Epithelial cell of proximal tubule (primary cell): ENCODE results near the gene CDK1. TPM values are rescaled to one million over a fixed set of nuclear protein-coding genes. Genes with fewer than 3 reads are reported as not detected.

Experiments
- DNase-seq: peaks from one replicate; pipeline ENCODE4 v3.0.0-alpha.2; 2011; ENCODE audit warnings: low read depth
- H3K4me3 ChIP-seq: 2 replicates; pipeline ENCODE4 v1.5.1; 2011; ENCODE audit warnings: low read depth, mild to moderate bottlenecking, low read length
- total RNA-seq: library from RNA; depleted of rRNA; stranded (reverse); fragments of >200 nt; gene quantifications from 2 replicates; pipeline ENCODE4 v1.2.3, GENCODE V29; 2015
- TF ChIP-seq, protein P1 (sequence below): conservative IDR thresholded peaks from 2 replicates; pipeline ENCODE4 v1.5.1; 2012; ENCODE audit warnings: low read depth, mild to moderate bottlenecking, low read length

The CDK1 gene
- total RNA-seq, 1 donor from 2014 or later = 127 TPM

GRCh38 chr10:60794953-60795352 is 16.7 kb downstream of the CDK1 start:
- TF ChIP-seq, protein P1, sequence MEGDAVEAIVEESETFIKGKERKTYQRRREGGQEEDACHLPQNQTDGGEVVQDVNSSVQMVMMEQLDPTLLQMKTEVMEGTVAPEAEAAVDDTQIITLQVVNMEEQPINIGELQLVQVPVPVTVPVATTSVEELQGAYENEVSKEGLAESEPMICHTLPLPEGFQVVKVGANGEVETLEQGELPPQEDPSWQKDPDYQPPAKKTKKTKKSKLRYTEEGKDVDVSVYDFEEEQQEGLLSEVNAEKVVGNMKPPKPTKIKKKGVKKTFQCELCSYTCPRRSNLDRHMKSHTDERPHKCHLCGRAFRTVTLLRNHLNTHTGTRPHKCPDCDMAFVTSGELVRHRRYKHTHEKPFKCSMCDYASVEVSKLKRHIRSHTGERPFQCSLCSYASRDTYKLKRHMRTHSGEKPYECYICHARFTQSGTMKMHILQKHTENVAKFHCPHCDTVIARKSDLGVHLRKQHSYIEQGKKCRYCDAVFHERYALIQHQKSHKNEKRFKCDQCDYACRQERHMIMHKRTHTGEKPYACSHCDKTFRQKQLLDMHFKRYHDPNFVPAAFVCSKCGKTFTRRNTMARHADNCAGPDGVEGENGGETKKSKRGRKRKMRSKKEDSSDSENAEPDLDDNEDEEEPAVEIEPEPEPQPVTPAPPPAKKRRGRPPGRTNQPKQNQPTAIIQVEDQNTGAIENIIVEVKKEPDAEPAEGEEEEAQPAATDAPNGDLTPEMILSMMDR = no peak
- H3K4me3 ChIP-seq = no peak overlapping the region
- no peak for DNase-seq

DNA sequence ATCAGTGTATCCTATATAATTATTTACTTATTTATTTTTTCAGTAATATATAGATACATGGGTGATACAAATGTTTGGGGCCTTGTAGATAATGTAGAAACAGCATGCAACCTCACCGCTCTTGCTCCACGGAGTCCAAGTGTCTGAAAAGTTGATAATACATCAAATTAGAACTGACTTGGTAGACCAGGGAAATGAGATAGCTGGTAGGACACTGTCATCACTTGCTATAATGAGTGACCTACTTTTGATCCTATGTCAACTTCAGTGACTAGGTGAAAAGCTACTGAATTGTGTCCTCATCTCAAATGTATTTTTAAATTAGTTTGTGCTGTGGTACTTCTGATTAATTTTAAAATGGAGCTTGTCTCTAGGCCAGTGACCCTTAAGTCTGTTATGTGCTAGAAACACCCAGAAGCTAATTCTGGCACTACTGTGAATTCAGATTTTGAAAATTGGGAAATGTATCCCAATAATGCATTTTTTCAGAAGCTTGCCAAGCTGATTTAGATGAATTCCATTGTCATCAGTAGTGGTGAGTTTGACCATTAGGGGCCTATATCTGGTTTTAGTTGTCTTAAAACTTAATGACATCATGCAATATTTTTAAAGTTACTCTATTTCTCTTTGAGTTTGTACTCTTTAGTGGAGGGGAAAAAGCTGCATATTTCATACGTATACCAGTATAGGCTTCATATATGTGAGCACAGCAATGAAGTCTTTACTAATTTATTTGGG is 17.4 kb downstream of the CDK1 start:
- TF ChIP-seq, protein P1 = no peak
- H3K4me3 ChIP-seq = no peak overlapping the region
- no peak for DNase-seq

DNA sequence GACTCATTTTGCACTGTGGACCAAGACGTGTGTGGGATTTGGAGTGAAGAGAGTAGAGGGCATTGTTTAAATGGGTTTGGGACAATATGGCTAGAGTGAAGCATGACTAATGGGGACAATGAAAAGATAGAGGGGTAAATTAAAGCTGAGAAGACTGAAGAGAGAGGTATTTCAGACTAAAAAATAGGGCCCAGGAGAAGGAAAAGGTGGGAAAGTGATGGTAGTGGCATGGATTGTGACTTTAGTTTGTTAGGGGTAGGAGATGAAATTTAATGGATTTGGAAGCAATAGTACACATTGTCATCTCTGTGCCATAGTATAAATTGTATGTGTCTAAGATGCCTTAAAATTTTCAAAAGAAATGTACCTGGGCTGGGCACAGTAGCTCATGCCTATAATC is 18.2 kb downstream of the CDK1 start:
- no peak overlapping the region for H3K4me3 ChIP-seq
- TF ChIP-seq, protein P1 = no peak
- DNase-seq = no peak

DNA sequence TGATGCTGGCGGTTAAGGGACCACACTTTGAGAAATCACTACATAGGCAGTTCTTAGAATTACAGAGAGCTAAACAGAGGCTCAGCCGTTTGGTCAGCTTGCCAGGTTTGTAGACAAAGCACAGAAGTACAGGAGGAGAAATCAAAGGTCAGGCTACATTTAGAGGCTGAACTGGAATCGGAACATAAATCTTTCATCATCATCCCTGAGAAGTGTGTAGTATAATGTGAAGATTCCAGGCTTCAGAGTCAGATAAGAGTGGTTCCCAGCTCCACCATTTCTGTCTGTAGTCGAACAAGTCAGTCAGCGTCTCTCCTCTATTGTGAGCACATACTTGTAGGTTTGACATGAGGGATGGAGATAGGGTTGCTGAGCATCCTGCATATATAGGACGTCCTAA is 18.9 kb downstream of the CDK1 start:
- no peak overlapping the region for H3K4me3 ChIP-seq
- TF ChIP-seq, protein P1 = no peak
- DNase-seq = no peak

- no peak for DNase-seq
- H3K4me3 ChIP-seq = no peak overlapping the region
- TF ChIP-seq, protein P1 = no peak
Observed at GRCh38 chr10:60798031-60798430, 19.8 kb downstream of the CDK1 start.

- TF ChIP-seq, protein P1 = no peak
- no peak overlapping the region for H3K4me3 ChIP-seq
- no peak for DNase-seq
Observed at GRCh38 chr10:60798870-60799269, 20.6 kb downstream of the CDK1 start.

- TF ChIP-seq, protein P1 = no peak
- no peak overlapping the region for H3K4me3 ChIP-seq
- DNase-seq = no peak
Observed at GRCh38 chr10:60799971-60800650, 21.8 kb downstream of the CDK1 start.
